Glutamatergic neuron (in vitro differentiated cells): ENCODE data around the gene GNAT1. TPM values are rescaled to one million over a fixed set of nuclear protein-coding genes. Genes with fewer than 3 reads are reported as not detected.

Source experiments
- DNase-seq: peaks from one replicate; pipeline ENCODE4 v3.0.0; 2022
- H3K27ac Mint-ChIP-seq: one replicate; pipeline ENCODE4 v1.8.0; 2020; ENCODE audit warnings: mild to moderate bottlenecking, mixed read lengths, inconsistent platforms; ENCODE audit not compliant: unreplicated experiment
- H3K27me3 Mint-ChIP-seq: one replicate; pipeline ENCODE4 v1.8.0; 2020; ENCODE audit warnings: mild to moderate bottlenecking, moderate library complexity, mixed read lengths, inconsistent platforms; ENCODE audit not compliant: unreplicated experiment
- H3K36me3 Mint-ChIP-seq: one replicate; pipeline ENCODE4 v1.8.0; 2020; ENCODE audit warnings: mild to moderate bottlenecking, mixed read lengths, inconsistent platforms; ENCODE audit not compliant: unreplicated experiment
- H3K4me1 Mint-ChIP-seq: one replicate; pipeline ENCODE4 v1.8.0; 2020; ENCODE audit warnings: mild to moderate bottlenecking, low read depth, mixed read lengths, inconsistent platforms; ENCODE audit not compliant: unreplicated experiment
- H3K4me3 Mint-ChIP-seq: one replicate; pipeline ENCODE4 v1.8.0; 2020; ENCODE audit warnings: mild to moderate bottlenecking, mixed read lengths, inconsistent platforms; ENCODE audit not compliant: unreplicated experiment
- H3K9me3 Mint-ChIP-seq: one replicate; pipeline ENCODE4 v1.8.0; 2020; ENCODE audit warnings: mild to moderate bottlenecking, moderate library complexity, mixed read lengths, inconsistent platforms; ENCODE audit not compliant: unreplicated experiment
- total RNA-seq: library from RNA; stranded (reverse); fragmentation: NEBNext Ultra II Directional; extraction: Animal tissue kit (Norgen Biotek cat#: 25700); gene quantifications from one replicate; pipeline ENCODE4 v1.2.1, GENCODE V29; 2021; ENCODE audit not compliant: unreplicated experiment
- TF ChIP-seq, protein P1 (sequence below): fragments of 200-600 bp; sonication (generic); IDR thresholded peaks from one replicate; pipeline ENCODE4 v1.5.0; 2021; ENCODE audit not compliant: partially characterized antibody, unreplicated experiment

GNAT1 gene
- total RNA-seq, 1 donor from 2014 or later = not detected

DNA sequence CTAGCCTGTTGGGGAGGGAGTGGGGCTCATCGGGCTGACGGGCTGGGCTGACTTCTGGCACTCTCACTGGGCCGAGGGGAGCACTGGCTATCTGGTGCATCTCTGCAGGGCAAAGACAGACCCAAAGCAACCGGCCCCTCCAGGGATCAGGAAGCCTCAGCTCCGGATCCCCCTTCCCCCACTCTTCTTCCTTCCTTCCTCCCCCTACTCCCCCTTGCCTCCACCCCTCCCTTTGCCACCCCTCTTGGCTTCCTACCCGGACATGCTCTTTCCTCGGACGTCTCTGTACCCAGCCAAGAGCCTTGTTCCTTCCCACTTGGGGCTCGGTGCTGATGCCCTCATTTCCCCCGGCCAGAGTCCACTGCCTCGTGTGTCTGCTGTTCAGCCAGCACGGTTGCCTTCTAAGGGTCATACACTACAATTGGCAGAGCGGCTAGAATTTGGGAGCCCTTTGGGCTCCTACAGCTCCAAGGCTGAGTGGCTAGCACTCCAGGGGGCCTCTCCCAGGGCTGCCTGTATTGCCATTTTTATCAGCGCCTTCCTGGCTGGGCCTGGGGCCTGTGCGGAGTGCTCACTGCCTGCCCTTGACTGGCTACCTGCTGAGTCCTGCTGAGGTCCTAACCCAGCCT, 25.4 kb upstream of the GNAT1 start:
- Mint-ChIP-seq H3K9me3 (peaks cover 7% of the 10 kb centered on the region), H3K36me3 (no peaks in the 10 kb centered on the region), H3K27me3 (peaks cover 4% of the 10 kb centered on the region), H3K4me1 (peaks cover 26% of the 10 kb centered on the region), H3K4me3 (peak overlapping the region; percentile 38), H3K27ac (no peak overlapping the region)
- no peak for DNase-seq
- TF ChIP-seq, protein P1, sequence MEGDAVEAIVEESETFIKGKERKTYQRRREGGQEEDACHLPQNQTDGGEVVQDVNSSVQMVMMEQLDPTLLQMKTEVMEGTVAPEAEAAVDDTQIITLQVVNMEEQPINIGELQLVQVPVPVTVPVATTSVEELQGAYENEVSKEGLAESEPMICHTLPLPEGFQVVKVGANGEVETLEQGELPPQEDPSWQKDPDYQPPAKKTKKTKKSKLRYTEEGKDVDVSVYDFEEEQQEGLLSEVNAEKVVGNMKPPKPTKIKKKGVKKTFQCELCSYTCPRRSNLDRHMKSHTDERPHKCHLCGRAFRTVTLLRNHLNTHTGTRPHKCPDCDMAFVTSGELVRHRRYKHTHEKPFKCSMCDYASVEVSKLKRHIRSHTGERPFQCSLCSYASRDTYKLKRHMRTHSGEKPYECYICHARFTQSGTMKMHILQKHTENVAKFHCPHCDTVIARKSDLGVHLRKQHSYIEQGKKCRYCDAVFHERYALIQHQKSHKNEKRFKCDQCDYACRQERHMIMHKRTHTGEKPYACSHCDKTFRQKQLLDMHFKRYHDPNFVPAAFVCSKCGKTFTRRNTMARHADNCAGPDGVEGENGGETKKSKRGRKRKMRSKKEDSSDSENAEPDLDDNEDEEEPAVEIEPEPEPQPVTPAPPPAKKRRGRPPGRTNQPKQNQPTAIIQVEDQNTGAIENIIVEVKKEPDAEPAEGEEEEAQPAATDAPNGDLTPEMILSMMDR = no peak

DNA sequence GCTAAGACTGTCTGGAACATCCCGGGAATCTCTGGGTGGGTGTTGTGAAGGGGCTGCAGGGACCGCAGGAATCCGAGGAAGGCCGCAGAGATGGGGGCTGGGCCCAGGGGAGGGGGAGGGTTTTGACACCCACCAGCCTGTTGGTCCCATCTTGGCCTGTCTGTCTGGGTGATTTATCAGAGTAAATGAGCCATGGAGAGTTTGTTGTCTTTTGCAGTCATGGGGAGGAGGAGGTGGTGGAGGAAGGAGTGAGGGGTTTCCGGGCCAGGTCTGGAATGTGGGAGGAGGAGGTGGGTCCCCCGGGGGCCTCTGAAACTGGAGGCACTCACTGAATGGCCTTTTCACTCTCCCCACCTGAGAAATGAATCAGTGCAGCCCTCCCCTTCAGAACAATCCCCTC, 24.8 kb upstream of the GNAT1 start:
- H3K9me3 Mint-ChIP-seq = peaks cover 7% of the 10 kb centered on the region
- peaks cover 26% of the 10 kb centered on the region for H3K4me1 Mint-ChIP-seq
- TF ChIP-seq, protein P1 = no peak
- no peaks in the 10 kb centered on the region for H3K36me3 Mint-ChIP-seq
- H3K4me3 Mint-ChIP-seq = peak overlapping the region; percentile 60
- H3K27me3 Mint-ChIP-seq = peaks cover 4% of the 10 kb centered on the region
- no peak for DNase-seq
- peak overlapping the region; percentile 85 for H3K27ac Mint-ChIP-seq

DNA sequence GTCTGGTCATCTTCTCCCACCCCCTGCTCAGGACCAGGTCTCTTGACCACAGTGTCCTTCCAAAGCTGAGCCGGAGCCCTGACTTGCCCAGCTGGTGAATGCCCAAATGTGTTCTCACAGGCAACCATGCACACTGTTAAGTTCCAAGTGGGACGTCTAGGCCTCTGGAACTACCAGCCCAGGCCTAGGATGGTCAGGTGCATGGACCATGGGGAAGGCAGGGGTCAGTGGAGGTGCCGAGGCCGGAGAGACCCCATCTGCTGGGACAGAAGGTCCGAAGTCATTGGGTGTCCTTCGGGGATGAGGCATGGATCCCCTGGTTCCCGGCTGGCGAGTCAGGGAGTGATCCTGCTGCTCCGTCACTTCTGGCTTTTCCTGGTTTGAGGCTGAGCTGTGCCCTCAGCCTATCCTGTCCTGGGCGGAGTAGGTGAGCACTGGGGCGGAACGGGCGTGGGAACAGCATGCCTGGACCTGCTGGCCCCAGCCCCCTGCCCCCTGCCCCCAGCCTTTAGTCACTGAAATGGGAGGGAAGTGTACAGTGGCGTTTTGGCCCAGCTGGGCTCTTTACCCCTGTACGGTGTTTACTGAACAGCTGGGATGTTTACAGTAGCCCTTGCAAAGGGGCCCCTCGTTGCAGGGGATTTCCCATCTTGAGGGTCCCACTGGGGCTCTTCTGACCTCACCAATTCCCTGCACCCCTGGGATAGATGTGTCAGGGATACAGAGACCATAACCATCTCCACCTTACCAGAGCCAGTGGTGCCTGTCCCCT, 24.2 kb upstream of the GNAT1 start:
- H3K36me3 Mint-ChIP-seq = no peaks in the 10 kb centered on the region
- H3K9me3 Mint-ChIP-seq = peaks cover 8% of the 10 kb centered on the region
- TF ChIP-seq, protein P1 = no peak
- peaks cover 4% of the 10 kb centered on the region for H3K27me3 Mint-ChIP-seq
- peak overlapping the region; percentile 71 for H3K4me3 Mint-ChIP-seq
- peak overlapping the region; percentile 85 for H3K27ac Mint-ChIP-seq
- peak; percentile 55 for DNase-seq
- peaks cover 26% of the 10 kb centered on the region for H3K4me1 Mint-ChIP-seq

DNA sequence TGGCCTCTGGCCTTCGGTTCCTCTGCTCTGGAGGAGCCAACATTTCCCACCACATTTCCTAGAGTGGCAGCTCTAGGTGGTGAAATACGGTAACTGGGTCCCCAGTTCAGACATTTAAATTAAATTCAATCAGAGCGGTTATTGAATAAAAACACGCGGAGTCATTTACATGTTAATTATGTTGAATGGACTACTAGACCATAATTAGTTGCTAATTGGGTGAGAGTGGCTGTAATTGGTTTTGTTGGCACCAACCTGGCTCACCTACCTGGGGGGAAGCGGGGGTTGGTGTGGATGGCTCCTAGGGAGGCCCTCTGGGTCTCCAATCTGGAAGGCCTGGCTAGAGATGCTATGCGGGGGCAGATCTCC, 23.6 kb upstream of the GNAT1 start:
- H3K36me3 Mint-ChIP-seq = no peaks in the 10 kb centered on the region
- H3K27me3 Mint-ChIP-seq = peaks cover 4% of the 10 kb centered on the region
- H3K4me1 Mint-ChIP-seq = peaks cover 26% of the 10 kb centered on the region
- peak overlapping the region; percentile 66 for H3K27ac Mint-ChIP-seq
- H3K4me3 Mint-ChIP-seq = peak overlapping the region; percentile 71
- H3K9me3 Mint-ChIP-seq = peaks cover 8% of the 10 kb centered on the region
- DNase-seq = no peak
- TF ChIP-seq, protein P1 = no peak

DNA sequence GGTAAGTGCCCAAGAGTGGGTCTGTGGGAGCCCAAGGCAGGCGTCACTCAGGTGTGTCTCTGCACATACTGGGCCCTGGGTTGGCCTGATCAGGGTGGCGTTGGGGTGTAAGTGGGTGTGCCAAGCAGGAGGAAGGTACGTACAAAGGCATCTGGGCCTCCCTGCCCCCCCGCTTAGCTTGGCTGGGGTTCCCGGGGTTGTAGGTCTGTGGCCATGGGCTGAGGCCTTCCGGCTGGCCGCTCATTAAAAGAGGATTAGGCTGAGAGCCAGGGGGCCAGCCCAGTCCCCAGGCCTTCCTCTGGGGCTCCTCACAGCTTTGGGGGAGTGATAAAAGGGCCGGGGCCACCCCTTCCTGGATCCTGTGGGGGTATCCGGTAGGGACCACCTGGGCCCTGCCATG, 23.0 kb upstream of the GNAT1 start:
- Mint-ChIP-seq H3K27ac (no peak overlapping the region), H3K27me3 (peaks cover 4% of the 10 kb centered on the region), H3K36me3 (no peaks in the 10 kb centered on the region), H3K4me3 (no peak overlapping the region), H3K4me1 (peaks cover 26% of the 10 kb centered on the region), H3K9me3 (peaks cover 8% of the 10 kb centered on the region)
- DNase-seq = no peak
- TF ChIP-seq, protein P1 = no peak
